Mammary epithelial cell (primary cell): ENCODE measurements around the gene HTT.

Experiments used
- EZH2 ChIP-seq: IDR thresholded peaks from 2 replicates; pipeline ENCODE4 v1.6.1; 2012; ENCODE audit warnings: low read length, inconsistent platforms, borderline replicate concordance
- TF ChIP-seq, protein P1 (sequence below), 2 donors: IDR thresholded peaks in 1 of 2; conservative IDR thresholded peaks in 1 of 2; 2 replicates each; pipeline ENCODE4 v1.5.1; 2011 to 2012; ENCODE audit warnings: inconsistent platforms in 2 of 2, low read length in 2 of 2, mild to moderate bottlenecking in 2 of 2, control low read depth in 1 of 2, low read depth in 1 of 2; ENCODE audit not compliant: insufficient read depth in 1 of 2; ENCODE audit errors: extremely low read depth in 1 of 2

- TF ChIP-seq EZH2, result no peak
- TF ChIP-seq, protein P1, sequence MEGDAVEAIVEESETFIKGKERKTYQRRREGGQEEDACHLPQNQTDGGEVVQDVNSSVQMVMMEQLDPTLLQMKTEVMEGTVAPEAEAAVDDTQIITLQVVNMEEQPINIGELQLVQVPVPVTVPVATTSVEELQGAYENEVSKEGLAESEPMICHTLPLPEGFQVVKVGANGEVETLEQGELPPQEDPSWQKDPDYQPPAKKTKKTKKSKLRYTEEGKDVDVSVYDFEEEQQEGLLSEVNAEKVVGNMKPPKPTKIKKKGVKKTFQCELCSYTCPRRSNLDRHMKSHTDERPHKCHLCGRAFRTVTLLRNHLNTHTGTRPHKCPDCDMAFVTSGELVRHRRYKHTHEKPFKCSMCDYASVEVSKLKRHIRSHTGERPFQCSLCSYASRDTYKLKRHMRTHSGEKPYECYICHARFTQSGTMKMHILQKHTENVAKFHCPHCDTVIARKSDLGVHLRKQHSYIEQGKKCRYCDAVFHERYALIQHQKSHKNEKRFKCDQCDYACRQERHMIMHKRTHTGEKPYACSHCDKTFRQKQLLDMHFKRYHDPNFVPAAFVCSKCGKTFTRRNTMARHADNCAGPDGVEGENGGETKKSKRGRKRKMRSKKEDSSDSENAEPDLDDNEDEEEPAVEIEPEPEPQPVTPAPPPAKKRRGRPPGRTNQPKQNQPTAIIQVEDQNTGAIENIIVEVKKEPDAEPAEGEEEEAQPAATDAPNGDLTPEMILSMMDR (conservative IDR thresholded peaks at IDR 0.05 in 1 of 2, IDR thresholded peaks at IDR 0.05 in 1 of 2; ENCODE audit: extremely low read depth in 1 of 2, insufficient read depth in 1 of 2, low read depth in 1 of 2, low read length in 2 of 2), result no peak
These were observed 152.0 kb downstream of the HTT start for GRCh38 chr4:3226467-3226866.
